Gastroesophageal sphincter (tissue), 4 donors: ENCODE results near the gene TERB1. TPM values are rescaled to one million over a fixed set of nuclear protein-coding genes. Genes with fewer than 3 reads are reported as not detected.

Experiments
- ATAC-seq: fragments of 150-250 bp; one replicate; pipeline ENCODE4 v1.9.1; 2016; ENCODE audit warnings: mild to moderate bottlenecking, moderate library complexity
- H3K27ac ChIP-seq, 4 donors: fragments of 200-600 bp; sonication (generic) in 3 of 4; 1 replicate in 3 of 4; 2 replicates in 1 of 4; pipeline ENCODE4 v1.5.1; 2016 to 2019
- H3K27me3 ChIP-seq: fragments of 200-600 bp; sonication (generic); one replicate; pipeline ENCODE4 v1.5.1; 2019
- H3K36me3 ChIP-seq, 2 donors: fragments of 200-600 bp; sonication (generic); one replicate each; pipeline ENCODE4 v1.5.1; 2019; ENCODE audit warnings: control low read depth in 1 of 2
- H3K4me1 ChIP-seq, 3 donors: fragments of 200-600 bp; sonication (generic); 1 replicate in 2 of 3; 2 replicates in 1 of 3; pipeline ENCODE4 v1.5.1; 2016 to 2019; ENCODE audit warnings: control low read depth in 2 of 3
- H3K4me3 ChIP-seq, 2 donors: fragments of 200-600 bp; sonication (generic); one replicate each; pipeline ENCODE4 v1.5.1; 2019; ENCODE audit warnings: mild to moderate bottlenecking in 1 of 2, moderate library complexity in 1 of 2
- H3K9me3 ChIP-seq, 3 donors: fragments of 200-600 bp; sonication (generic); one replicate each; pipeline ENCODE4 v1.5.1; 2017 to 2019; ENCODE audit warnings: control low read depth in 2 of 3
- EP300 ChIP-seq: sonication (generic); formaldehyde crosslinking; IDR thresholded peaks from one replicate; pipeline ENCODE4 v1.6.1; 2017; ENCODE audit warnings: antibody characterized with exemption, mild to moderate bottlenecking
- POLR2A ChIP-seq, 2 donors: fragments of 450-650 bp; IDR thresholded peaks; one replicate each; pipeline ENCODE4 v1.6.1; 2017; ENCODE audit warnings: antibody characterized with exemption in 2 of 2, mild to moderate bottlenecking in 2 of 2, moderate library complexity in 1 of 2
- POLR2AphosphoS5 ChIP-seq: sonication (generic); formaldehyde crosslinking; IDR thresholded peaks from one replicate; pipeline ENCODE4 v1.6.1; 2017; ENCODE audit warnings: antibody characterized with exemption
- WGBS, 2 donors: methylation state at CpG; one replicate each; pipeline ENCODE4 v1.1.5; 2018; ENCODE audit warnings: low coverage in 1 of 2; 5-methylcytosine and 5-hydroxymethylcytosine counted together
- total RNA-seq, 4 donors: library from RNA; depleted of rRNA; stranded (reverse); fragments of >200 nt; gene quantifications; one replicate each; pipeline ENCODE4 v1.1.0, GENCODE V29; 2016
- TF ChIP-seq, protein P1 (sequence below), 4 experiments: fragments of 200-600 bp in 2 of 4; fragments of 450-650 bp in 2 of 4; sonication (generic) in 1 of 4; IDR thresholded peaks; one replicate each; pipeline ENCODE4 v1.5.1; 2017 to 2019; ENCODE audit warnings: antibody characterized with exemption in 4 of 4, mild to moderate bottlenecking in 2 of 4, moderate library complexity in 2 of 4

Gene TERB1
- total RNA-seq, 4 donors from 2014 or later: 0.40 TPM; not detected in 3

DNA sequence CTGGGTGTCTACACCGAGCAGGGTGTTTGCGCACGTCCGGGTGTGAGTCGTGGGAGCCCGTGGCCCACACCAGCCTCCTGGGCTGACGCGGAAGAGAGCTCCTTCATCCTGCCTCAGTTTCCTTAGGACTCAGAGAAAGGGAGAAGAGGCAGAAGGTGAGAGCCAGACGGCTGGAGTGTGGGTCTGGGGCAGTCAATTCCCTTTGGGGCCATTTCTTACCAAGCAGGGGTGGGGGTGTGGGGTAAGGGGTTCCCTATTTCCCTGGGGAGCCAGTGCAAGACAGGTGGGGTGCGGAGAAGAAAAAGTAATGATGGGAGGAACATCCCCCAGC lies 43.7 kb upstream of the TERB1 start:
- H3K27ac ChIP-seq: no peak overlapping the region
- no peaks in the 10 kb centered on the region for H3K36me3 ChIP-seq
- no peak for ATAC-seq
- peaks cover 0 to 18% (median 12%) of the 10 kb centered on the region in 3 donors for H3K4me1 ChIP-seq
- no peaks in the 10 kb centered on the region for H3K9me3 ChIP-seq
- 42 to 83% methylated on average over 1 to 2 of the region's 10 CpGs for whole genome bisulfite sequencing, 2 donors
- TF ChIP-seq POLR2AphosphoS5: no peak
- TF ChIP-seq, protein P1, sequence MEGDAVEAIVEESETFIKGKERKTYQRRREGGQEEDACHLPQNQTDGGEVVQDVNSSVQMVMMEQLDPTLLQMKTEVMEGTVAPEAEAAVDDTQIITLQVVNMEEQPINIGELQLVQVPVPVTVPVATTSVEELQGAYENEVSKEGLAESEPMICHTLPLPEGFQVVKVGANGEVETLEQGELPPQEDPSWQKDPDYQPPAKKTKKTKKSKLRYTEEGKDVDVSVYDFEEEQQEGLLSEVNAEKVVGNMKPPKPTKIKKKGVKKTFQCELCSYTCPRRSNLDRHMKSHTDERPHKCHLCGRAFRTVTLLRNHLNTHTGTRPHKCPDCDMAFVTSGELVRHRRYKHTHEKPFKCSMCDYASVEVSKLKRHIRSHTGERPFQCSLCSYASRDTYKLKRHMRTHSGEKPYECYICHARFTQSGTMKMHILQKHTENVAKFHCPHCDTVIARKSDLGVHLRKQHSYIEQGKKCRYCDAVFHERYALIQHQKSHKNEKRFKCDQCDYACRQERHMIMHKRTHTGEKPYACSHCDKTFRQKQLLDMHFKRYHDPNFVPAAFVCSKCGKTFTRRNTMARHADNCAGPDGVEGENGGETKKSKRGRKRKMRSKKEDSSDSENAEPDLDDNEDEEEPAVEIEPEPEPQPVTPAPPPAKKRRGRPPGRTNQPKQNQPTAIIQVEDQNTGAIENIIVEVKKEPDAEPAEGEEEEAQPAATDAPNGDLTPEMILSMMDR (IDR thresholded peaks at IDR 0.05): no peak
- no peak for TF ChIP-seq POLR2A (IDR thresholded peaks at IDR 0.05)
- TF ChIP-seq EP300: no peak
- peak overlapping the region in 1 of 2 donors; percentile 53 for H3K4me3 ChIP-seq
- peaks cover 50% of the 10 kb centered on the region for H3K27me3 ChIP-seq

DNA sequence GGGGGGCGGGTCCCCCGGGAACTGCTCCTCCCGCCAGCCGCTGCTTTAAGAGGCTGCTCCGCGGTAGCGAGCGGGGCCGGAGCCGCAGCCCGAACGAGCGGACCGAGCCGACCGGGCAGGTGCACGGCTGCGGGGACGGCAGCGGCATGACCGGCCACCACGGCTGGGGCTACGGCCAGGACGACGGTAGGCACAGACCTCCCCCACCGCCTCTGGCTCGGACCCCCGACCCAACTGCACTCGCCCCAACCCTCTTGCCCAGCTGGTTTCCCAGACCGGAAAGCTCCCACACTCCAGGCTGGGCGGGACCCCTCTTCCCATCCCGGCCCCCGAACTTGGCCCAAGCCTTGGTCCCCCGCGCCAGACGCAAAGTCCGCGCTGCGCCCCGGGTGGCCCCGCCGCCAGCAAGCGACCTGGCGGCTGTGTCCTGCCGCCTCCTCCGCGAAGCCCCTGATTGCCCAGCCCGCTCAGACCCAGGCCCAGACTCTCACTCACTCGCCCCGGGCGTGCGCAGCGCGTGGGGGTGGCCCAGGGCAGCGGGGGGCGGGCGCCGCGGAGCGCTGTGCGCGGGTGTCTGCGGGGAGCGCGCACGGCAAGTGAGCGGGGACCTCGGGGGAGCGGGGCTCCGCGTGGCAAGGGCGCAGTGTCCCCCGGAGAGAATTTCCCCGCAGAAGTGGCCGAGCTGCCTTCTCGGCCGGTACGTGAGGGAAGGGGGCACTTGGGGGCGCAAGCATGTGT lies 43.1 kb upstream of the TERB1 start, which contains the start of gene CA7:
Gene CA7 (plus strand): TSS at position 73 of the 738 bp plus-strand sequence. CDS start 74 bp downstream, at position 147.
- Histone ChIP-seq H3K4me1 (peaks cover 0 to 18% (median 12%) of the 10 kb centered on the region in 3 donors), H3K36me3 (no peaks in the 10 kb centered on the region), H3K4me3 (peak within 1 kb of the TSS; percentile 5 to 53), H3K27me3 (peaks cover 50% of the 10 kb centered on the region), H3K27ac (no peak within 1 kb of the TSS), H3K9me3 (no peaks in the 10 kb centered on the region)
- ATAC-seq: no peak
- no peak for TF ChIP-seq EP300
- no peak for TF ChIP-seq POLR2AphosphoS5
- TF ChIP-seq, protein P1 (IDR thresholded peaks at IDR 0.05): no peak
- no peak for TF ChIP-seq POLR2A (IDR thresholded peaks at IDR 0.05)
- WGBS, 2 donors: no CpG with 5 or more reads among the region's 79 CpGs

DNA sequence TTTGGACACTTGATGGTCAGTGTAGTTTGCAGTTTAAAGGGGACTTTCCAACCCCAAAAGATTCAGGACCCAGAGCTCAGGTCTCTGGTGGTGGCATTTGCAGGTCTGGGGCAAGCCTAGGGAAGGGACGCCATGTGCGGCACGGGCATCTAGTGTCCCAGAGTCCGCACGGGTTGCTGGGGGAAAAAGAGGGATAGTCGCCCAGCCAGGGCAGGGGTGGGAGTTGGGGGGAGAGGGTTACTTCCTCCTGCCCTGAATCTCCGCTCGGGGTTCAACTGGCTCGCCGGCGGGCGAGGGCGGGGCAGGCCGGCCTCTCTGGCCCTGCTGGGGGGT lies 42.6 kb upstream of the TERB1 start:
- no peaks in the 10 kb centered on the region for H3K36me3 ChIP-seq
- ATAC-seq: no peak
- peak overlapping the region in 1 of 2 donors; percentile 53 for H3K4me3 ChIP-seq
- peaks cover 50% of the 10 kb centered on the region for H3K27me3 ChIP-seq
- 60% methylated on average over 1 of the region's 14 CpGs; no CpG with 5 or more reads in 1 of the 2 donors for WGBS, 2 donors
- no peaks in the 10 kb centered on the region for H3K9me3 ChIP-seq
- no peak for TF ChIP-seq POLR2A (IDR thresholded peaks at IDR 0.05)
- TF ChIP-seq EP300: no peak
- peaks cover 0 to 18% (median 12%) of the 10 kb centered on the region in 3 donors for H3K4me1 ChIP-seq
- H3K27ac ChIP-seq: no peak overlapping the region

DNA sequence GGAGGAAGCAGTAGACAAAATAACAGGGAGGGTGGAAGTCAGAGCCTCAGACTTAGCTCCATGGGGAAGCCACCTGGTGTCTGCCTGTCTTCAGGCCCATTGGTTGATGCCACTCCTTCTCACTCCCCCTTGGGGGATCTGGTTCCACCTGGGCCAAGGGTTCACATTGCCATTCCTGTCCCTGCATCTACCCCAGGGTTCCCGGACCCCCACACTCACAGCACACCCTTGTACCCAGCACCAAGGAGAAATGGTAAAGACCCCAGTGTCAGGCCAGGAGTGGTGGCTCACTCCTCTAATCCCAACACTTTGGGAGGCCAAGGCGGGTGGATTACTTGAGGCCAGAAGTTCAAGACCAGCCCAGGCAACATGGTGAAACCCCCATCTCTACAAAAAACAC lies 41.8 kb upstream of the TERB1 start:
- no peak for ATAC-seq
- H3K4me3 ChIP-seq: no peak overlapping the region
- 100% methylated on average over 1 of the region's 2 CpGs; no CpG with 5 or more reads in 1 of the 2 donors for WGBS, 2 donors
- H3K9me3 ChIP-seq: peaks cover 0 to 7% (median 0%) of the 10 kb centered on the region in 3 donors
- peaks cover 0 to 18% (median 12%) of the 10 kb centered on the region in 3 donors for H3K4me1 ChIP-seq
- TF ChIP-seq, protein P1 (IDR thresholded peaks at IDR 0.05): no peak
- no peak for TF ChIP-seq POLR2A (IDR thresholded peaks at IDR 0.05)
- no peak for TF ChIP-seq EP300
- TF ChIP-seq POLR2AphosphoS5: no peak
- H3K27ac ChIP-seq: no peak overlapping the region
- peaks cover 46% of the 10 kb centered on the region for H3K27me3 ChIP-seq
- no peaks in the 10 kb centered on the region for H3K36me3 ChIP-seq

DNA sequence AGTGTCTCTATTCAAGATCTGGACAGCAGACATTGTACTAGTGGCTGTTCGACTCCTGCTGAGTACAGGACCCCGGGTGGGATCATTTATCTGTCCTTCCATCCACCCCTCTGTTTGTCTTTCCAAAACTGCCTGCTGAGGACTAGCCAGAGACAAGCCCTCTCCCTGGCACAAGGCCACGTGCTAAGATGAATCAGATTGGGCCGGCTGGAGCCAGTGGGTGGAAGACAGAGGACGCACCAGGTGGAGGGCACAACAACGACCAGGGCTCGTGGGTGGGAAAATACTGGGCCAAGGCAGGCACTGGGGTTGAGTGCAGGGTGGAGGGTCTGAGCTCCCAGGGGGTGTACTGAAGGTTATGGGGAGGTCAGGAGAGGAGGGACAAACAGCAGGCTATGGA lies 41.4 kb upstream of the TERB1 start:
- H3K36me3 ChIP-seq: no peaks in the 10 kb centered on the region
- H3K27ac ChIP-seq: no peak overlapping the region
- no peak for ATAC-seq
- 80% methylated on average over 2 of the region's 7 CpGs; no CpG with 5 or more reads in 1 of the 2 donors for WGBS, 2 donors
- H3K4me1 ChIP-seq: peaks cover 0 to 18% (median 12%) of the 10 kb centered on the region in 3 donors
- TF ChIP-seq EP300 (no peak), POLR2AphosphoS5 (no peak), POLR2A (IDR thresholded peaks at IDR 0.05) (no peak)
- TF ChIP-seq, protein P1 (IDR thresholded peaks at IDR 0.05): no peak
- H3K27me3 ChIP-seq: peaks cover 44% of the 10 kb centered on the region
- H3K4me3 ChIP-seq: no peak overlapping the region
- peaks cover 0 to 8% (median 0%) of the 10 kb centered on the region in 3 donors for H3K9me3 ChIP-seq
